ENCODE measurements around the gene GDNF. TPM values are rescaled to one million over a fixed set of nuclear protein-coding genes. Genes with fewer than 3 reads are reported as not detected.
"Not testable (repeated sequence)": the region's sequence is repeated elsewhere in the genome, so short reads cannot be mapped to it uniquely, and the experiment has no call there.

Gene GDNF
- total and polyA plus RNA-seq, 2 experiments from 2014 or later: 0.13 to 0.17 TPM

GRCh38 chr5:37867654-37868053, 27.8 kb upstream of the GDNF start (continued):
- no peak for TF ChIP-seq ZNF462 (CRISPR knock-in tag; IDR thresholded peaks at IDR 0.05)
- TF ChIP-seq NANOG (IDR thresholded peaks at IDR 0.05; ENCODE audit: borderline replicate concordance): no peak
- no peak for TF ChIP-seq ZNF331 (CRISPR knock-in tag; IDR thresholded peaks at IDR 0.05; ENCODE audit: low read depth)
- no peak for TF ChIP-seq ZNF114 (CRISPR knock-in tag; IDR thresholded peaks at IDR 0.05)
- TF ChIP-seq EZH2 (IDR thresholded peaks at IDR 0.05; ENCODE audit: low read depth, unreplicated experiment): no peak
- no peak for TF ChIP-seq CTCF (conservative IDR thresholded peaks at IDR 0.05; ENCODE audit: low read depth in 2 of 2)
- no peak for TF ChIP-seq ETS1 (IDR thresholded peaks at IDR 0.05)
- no peak for TF ChIP-seq STAT1 (IDR thresholded peaks at IDR 0.05; ENCODE audit: unreplicated experiment)

GRCh38 chr5:37862907-37863306, 23.1 kb upstream of the GDNF start:
- H3K79me2 ChIP-seq (replicated peaks; ENCODE audit: insufficient read depth); H2AFZ ChIP-seq; H3K27ac ChIP-seq (ENCODE audit: low read depth); H3K9me3 Mint-ChIP-seq; H3K36me3 ChIP-seq (ENCODE audit: insufficient read depth); H3K9me2 ChIP-seq (ENCODE audit: insufficient read depth); H3K27ac Mint-ChIP-seq; H3F3A ChIP-seq (replicated peaks; ENCODE audit: low read depth); DNase-seq (ENCODE audit: low spot score); H3K27me3 Mint-ChIP-seq (ENCODE audit: insufficient read depth, low read depth, poor library complexity); ATAC-seq; H3K27me3 ChIP-seq (ENCODE audit: insufficient read depth); H4K20me1 ChIP-seq (replicated peaks; ENCODE audit: insufficient read depth); H3K4me1 Mint-ChIP-seq; H3K4me1 ChIP-seq (ENCODE audit: insufficient read depth); H3K4me2 ChIP-seq; H3K4me3 Mint-ChIP-seq; H3K36me3 Mint-ChIP-seq (ENCODE audit: low read depth); H3K4me3 ChIP-seq: not testable (repeated sequence)
